Measurements from ENCODE around the gene ATAD1. TPM values are rescaled to one million over a fixed set of nuclear protein-coding genes. Genes with fewer than 3 reads are reported as not detected.
"Not testable (repeated sequence)": the region's sequence is repeated elsewhere in the genome, so short reads cannot be mapped to it uniquely, and the experiment has no call there.

ATAD1 gene
- total and polyA plus RNA-seq, 9 of the 15 experiments (the other 6 are each of a cell fraction or from before 2014, with no cell fraction given): 11.3 to 33.8 (median 27.3) TPM

- H3K9ac ChIP-seq (ENCODE audit: insufficient read depth in 1 of 2, low read depth in 2 of 2, low read length in 2 of 2); H3K27me3 ChIP-seq (ENCODE audit: control insufficient read depth in 2 of 2, insufficient read depth in 2 of 2, low read length in 2 of 2); H3K79me2 ChIP-seq (ENCODE audit: control insufficient read depth, insufficient read depth, low read length); POLR2A ChIA-PET; H3K4me3 ChIP-seq; H3K27ac ChIP-seq (ENCODE audit: extremely low read depth, low read depth, low read length); H3K9me3 ChIP-seq (replicated peaks; ENCODE audit: control insufficient read depth, insufficient read depth, low read depth, low read length); H3K4me1 ChIP-seq (replicated peaks in 1 of 2; ENCODE audit: control insufficient read depth in 2 of 2, insufficient read depth in 2 of 2, low read length in 2 of 2); H3K36me3 ChIP-seq (ENCODE audit: control insufficient read depth, insufficient read depth, low read length); H4K20me1 ChIP-seq (replicated peaks; ENCODE audit: control insufficient read depth, insufficient read depth, low read length); in situ Hi-C loops (cut with MboI); H3K9me1 ChIP-seq (ENCODE audit: control insufficient read depth, insufficient read depth, low read length); intact Hi-C loops (cut with micrococcal nuclease); FAIRE-seq; DNase-seq (ENCODE audit: extremely low read depth in 1 of 4, low spot score in 3 of 4); BruUV-seq (replicated peaks); H2AFZ ChIP-seq (ENCODE audit: low read depth, low read length); H3K4me2 ChIP-seq (ENCODE audit: insufficient read depth, low read length); ATAC-seq; CTCF ChIA-PET (ENCODE audit: low intra/inter-chr PET ratio): not testable (repeated sequence)
- 49% methylated on average over 4 of the region's 4 CpGs for WGBS (ENCODE audit: insufficient coverage, low coverage, missing lambda C conversion rate)
- TF ChIP-seq ZNF146 (CRISPR knock-in tag; IDR thresholded peaks at IDR 0.05; ENCODE audit: unreplicated experiment): peak; percentile 34
These were observed 69.8 kb downstream of the ATAD1 start for GRCh38 chr10:87748244-87748643.

- no peaks in the 10 kb centered on the region for H3K36me3 ChIP-seq (ENCODE audit: control insufficient read depth, insufficient read depth, low read length)
- no TSS peak for BruUV-seq (replicated peaks)
- H3K9me3 ChIP-seq (replicated peaks; ENCODE audit: control insufficient read depth, insufficient read depth, low read depth, low read length): no peaks in the 10 kb centered on the region
- H3K4me1 ChIP-seq (replicated peaks in 1 of 2; ENCODE audit: control insufficient read depth in 2 of 2, insufficient read depth in 2 of 2, low read length in 2 of 2): no peaks in the 10 kb centered on the region; a peak in 1 of 5 replicates
- H3K9ac ChIP-seq (ENCODE audit: insufficient read depth in 1 of 2, low read depth in 2 of 2, low read length in 2 of 2): no peak overlapping the region
- intact Hi-C loops (cut with micrococcal nuclease) (no loop called here), in situ Hi-C loops (cut with MboI) (no loop called here)
- ATAC-seq: no peak
- H3K27me3 ChIP-seq (ENCODE audit: control insufficient read depth in 2 of 2, insufficient read depth in 2 of 2, low read length in 2 of 2): no peaks in the 10 kb centered on the region
- H3K79me2 ChIP-seq (ENCODE audit: control insufficient read depth, insufficient read depth, low read length): no peaks in the 10 kb centered on the region
- no peak overlapping the region for H3K27ac ChIP-seq (ENCODE audit: extremely low read depth, low read depth, low read length)
- H2AFZ ChIP-seq (ENCODE audit: low read depth, low read length): no peak overlapping the region
- no peak overlapping the region for H3K4me3 ChIP-seq
- no peaks in the 10 kb centered on the region for H3K9me1 ChIP-seq (ENCODE audit: control insufficient read depth, insufficient read depth, low read length)
- no peak for FAIRE-seq
- H4K20me1 ChIP-seq (replicated peaks; ENCODE audit: control insufficient read depth, insufficient read depth, low read length): no peaks in the 10 kb centered on the region
- WGBS (ENCODE audit: insufficient coverage, low coverage, missing lambda C conversion rate): 0% methylated on average over 3 of the region's 4 CpGs
- no peak for DNase-seq (ENCODE audit: extremely low read depth in 1 of 4, low spot score in 3 of 4)
- ChIA-PET CTCF (ENCODE audit: low intra/inter-chr PET ratio) (no interaction called here), POLR2A (no interaction called here)
- no peak overlapping the region for H3K4me2 ChIP-seq (ENCODE audit: insufficient read depth, low read length)
- no peak for TF ChIP-seq PTTG1 (tag; IDR thresholded peaks at IDR 0.05; ENCODE audit: low read depth)
- no peak for TF ChIP-seq ZFP91 (CRISPR knock-in tag; IDR thresholded peaks at IDR 0.05)
- no peak for TF ChIP-seq RNF219 (CRISPR knock-in tag; IDR thresholded peaks at IDR 0.05)
- TF ChIP-seq FOXK2 (conservative IDR thresholded peaks at IDR 0.05 in 1 of 2, IDR thresholded peaks at IDR 0.05 in 1 of 2; ENCODE audit: low read depth in 2 of 2): no peak
- no peak for TF ChIP-seq HCFC1 (IDR thresholded peaks at IDR 0.05; ENCODE audit: low read depth, low read length)
- no peak for TF ChIP-seq ARHGAP35 (IDR thresholded peaks at IDR 0.05; ENCODE audit: partially characterized antibody)
- no peak for TF ChIP-seq C11orf30 (IDR thresholded peaks at IDR 0.05; ENCODE audit: low read depth)
- no peak for TF ChIP-seq STAT5B (CRISPR knock-in tag; IDR thresholded peaks at IDR 0.05)
- no peak for TF ChIP-seq HMG20A (CRISPR knock-in tag; conservative IDR thresholded peaks at IDR 0.05)
- TF ChIP-seq ZBTB12 (CRISPR knock-in tag; IDR thresholded peaks at IDR 0.05): no peak
- no peak for TF ChIP-seq TAL1 (IDR thresholded peaks at IDR 0.05)
- no peak for TF ChIP-seq SMARCA4 (IDR thresholded peaks at IDR 0.05)
- TF ChIP-seq SMARCA5 (IDR thresholded peaks at IDR 0.05): no peak
These were observed 71.1 kb downstream of the ATAD1 start for GRCh38 chr10:87746911-87747310.
